Common myeloid progenitor, CD34-positive (primary cell): Measurements from ENCODE around the gene IPPK.
"Not testable (repeated sequence)": the region's sequence is repeated elsewhere in the genome, so short reads cannot be mapped to it uniquely, and the experiment has no call there.

Experiments used
- CTCF ChIA-PET: fragments of 350-600 bp; sonication (Branson Sonifier 250); formaldehyde crosslinking; loops from one replicate; lab custom pipeline; 2021; ENCODE audit warnings: antibody characterized with exemption; lab: Charles Lee
- POLR2A ChIA-PET: fragments of 350-600 bp; sonication (Branson Sonifier 250); formaldehyde crosslinking; loops from one replicate; lab custom pipeline; 2021; ENCODE audit warnings: antibody characterized with exemption; lab: Charles Lee
- DNase-seq, 3 donors: peaks; one replicate each; pipeline versions ENCODE4 v3.0.0 to v3.0.0-alpha.2; 2013
- H3K27ac ChIP-seq, 2 experiments: 1 replicate in 1 of 2; 2 replicates in 1 of 2; pipeline ENCODE4 v1.7.0; 2013; ENCODE audit warnings: inconsistent platforms in 2 of 2, low read length in 2 of 2, mild to moderate bottlenecking in 2 of 2, low read depth in 1 of 2, moderate library complexity in 1 of 2; ENCODE audit not compliant: severe bottlenecking in 2 of 2, insufficient read depth in 1 of 2, poor library complexity in 1 of 2
- H3K27me3 ChIP-seq, 5 experiments: replicated peaks in 2 of 5; 1 replicate in 3 of 5; 2 replicates in 2 of 5; pipeline versions ENCODE4 v1.6.1 to v1.7.0; 2013; ENCODE audit warnings: low read length in 4 of 5, mild to moderate bottlenecking in 2 of 5, moderate library complexity in 2 of 5, inconsistent platforms in 1 of 5; ENCODE audit not compliant: insufficient read depth in 5 of 5, control insufficient read depth in 4 of 5
- H3K36me3 ChIP-seq, 4 experiments: 1 replicate in 2 of 4; 2 replicates in 2 of 4; pipeline versions ENCODE4 v1.6.1 to v1.7.0; 2013; ENCODE audit warnings: low read length in 3 of 4, control low read depth in 1 of 4, mild to moderate bottlenecking in 1 of 4; ENCODE audit not compliant: control insufficient read depth in 4 of 4, insufficient read depth in 4 of 4
- H3K4me1 ChIP-seq, 4 experiments: 1 replicate in 3 of 4; 2 replicates in 1 of 4; pipeline versions ENCODE4 v1.6.1 to v1.7.1; 2013; ENCODE audit warnings: low read length in 3 of 4, mild to moderate bottlenecking in 3 of 4, control low read depth in 1 of 4, inconsistent platforms in 1 of 4, moderate library complexity in 1 of 4; ENCODE audit not compliant: control insufficient read depth in 4 of 4, insufficient read depth in 4 of 4; ENCODE audit errors: control extremely low read depth in 1 of 4
- H3K4me3 ChIP-seq, 7 experiments: 1 replicate in 4 of 7; 2 replicates in 3 of 7; pipeline versions ENCODE4 v1.5.1 to v1.7.0; 2013; ENCODE audit warnings: mild to moderate bottlenecking in 7 of 7, low read length in 6 of 7, moderate library complexity in 6 of 7, inconsistent platforms in 2 of 7, low read depth in 2 of 7, control low read depth in 1 of 7; ENCODE audit not compliant: insufficient read depth in 4 of 7, control insufficient read depth in 1 of 7; ENCODE audit errors: extremely low read depth in 1 of 7
- H3K9me3 ChIP-seq, 5 experiments: 1 replicate in 4 of 5; 2 replicates in 1 of 5; pipeline versions ENCODE4 v1.6.1 to v1.7.1; 2013; ENCODE audit warnings: low read length in 4 of 5, mild to moderate bottlenecking in 2 of 5, inconsistent platforms in 1 of 5, low read depth in 1 of 5, moderate library complexity in 1 of 5; ENCODE audit not compliant: control insufficient read depth in 4 of 5, insufficient read depth in 2 of 5; ENCODE audit errors: control extremely low read depth in 1 of 5
- WGBS: methylation state at CpG from one replicate; pipeline ENCODE4 v1.1.5; 2013; ENCODE audit not compliant: insufficient coverage; 5-methylcytosine and 5-hydroxymethylcytosine counted together

The IPPK gene

DNA sequence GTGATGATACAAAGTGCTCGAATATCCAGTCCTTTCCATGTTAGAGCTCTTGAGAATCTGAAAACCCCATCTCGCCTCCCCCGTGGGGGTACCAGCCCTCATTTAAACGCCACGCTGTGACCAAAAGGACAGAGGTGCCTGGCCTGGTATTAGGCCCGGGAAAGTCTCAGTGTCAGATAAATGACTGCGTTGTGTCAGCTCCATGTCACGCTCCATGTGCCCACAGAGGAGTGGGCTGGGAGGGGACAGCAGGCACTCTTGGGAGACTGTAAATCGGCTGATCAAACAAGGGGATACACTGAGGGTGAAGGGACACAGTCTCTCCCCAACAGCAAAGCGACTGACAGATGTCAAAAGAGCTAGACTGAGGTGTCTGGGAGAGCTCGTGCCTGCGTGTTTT is 68.5 kb downstream of the IPPK start:
- Histone ChIP-seq H3K27ac (no peak overlapping the region), H3K9me3 (peaks cover 1 to 19% (median 9%) of the 10 kb centered on the region in 5 experiments), H3K4me1 (peaks cover 0 to 5% (median under 1%) of the 10 kb centered on the region in 4 experiments), H3K4me3 (no peak overlapping the region), H3K27me3 (no peaks in the 10 kb centered on the region), H3K36me3 (no peaks in the 10 kb centered on the region)
- POLR2A ChIA-PET, result interaction anchor here (1.5 kb wide), 1 partner anchor 11 kb away, joined by 3 read pairs; no protein-coding TSS in a partner anchor
- WGBS, result 95% methylated on average over 12 of the region's 12 CpGs
- no peak for DNase-seq
- CTCF ChIA-PET, result interaction anchor here (1.4 to 1.9 kb wide), 2 partner anchors 12 to 19 kb away, joined by 3 to 5 read pairs; no protein-coding TSS in a partner anchor

DNA sequence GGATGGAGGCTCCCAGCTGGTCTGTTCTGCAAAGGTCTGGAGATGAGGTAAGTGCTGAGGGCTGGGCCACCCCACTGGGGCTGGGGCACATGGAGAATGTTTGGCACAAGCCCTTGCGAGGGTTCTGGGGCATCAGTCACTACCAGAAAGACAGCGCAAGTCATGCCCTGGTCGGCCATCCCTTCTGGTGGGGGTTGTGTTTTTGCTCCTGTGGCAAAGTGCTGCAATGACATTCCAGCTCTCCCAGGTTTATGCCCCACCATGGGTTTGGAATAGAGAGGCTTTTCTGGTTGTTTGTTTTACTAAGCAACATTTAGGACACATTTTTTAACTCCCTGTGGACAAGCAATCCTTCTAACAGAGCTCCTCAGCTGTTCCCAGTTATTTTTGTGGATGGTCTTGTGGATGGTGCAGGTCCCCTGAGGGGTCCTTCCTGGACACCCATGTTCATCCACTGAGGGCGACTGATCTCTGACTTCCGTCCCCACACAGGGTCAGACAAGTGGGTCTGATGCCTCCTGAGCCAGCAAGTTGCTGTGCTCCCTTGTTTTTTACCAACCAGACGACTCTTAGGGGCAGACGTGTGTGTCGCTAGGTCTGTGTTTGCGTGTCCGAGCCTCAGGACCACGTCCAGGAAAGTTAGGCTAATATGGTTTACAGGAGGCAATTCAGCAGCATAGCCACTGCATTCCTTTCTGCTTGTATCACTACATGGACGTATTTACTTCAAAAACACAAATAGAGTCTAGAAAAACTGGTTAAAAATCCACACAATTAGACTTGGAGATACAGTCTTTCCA is 69.3 kb downstream of the IPPK start:
- no peaks in the 10 kb centered on the region for H3K27me3 ChIP-seq
- H3K36me3 ChIP-seq, result no peaks in the 10 kb centered on the region
- peaks cover 0 to 7% (median 1%) of the 10 kb centered on the region in 4 experiments for H3K4me1 ChIP-seq
- ChIA-PET CTCF (interaction anchor here (0.8 to 1.9 kb wide), 4 partner anchors 11 to 461 kb away, joined by 3 to 5 read pairs (median 3); no protein-coding TSS in a partner anchor), POLR2A (interaction anchor here (1.5 kb wide), 1 partner anchor 10 kb away, joined by 3 read pairs; no protein-coding TSS in a partner anchor)
- WGBS, result 97% methylated on average over 11 of the region's 12 CpGs
- no peak overlapping the region for H3K4me3 ChIP-seq
- peaks cover 1 to 16% (median 8%) of the 10 kb centered on the region in 5 experiments for H3K9me3 ChIP-seq
- H3K27ac ChIP-seq, result no peak overlapping the region
- no peak for DNase-seq

- Histone ChIP-seq H3K27ac (no peak overlapping the region), H3K36me3 (no peaks in the 10 kb centered on the region), H3K4me3 (no peak overlapping the region), H3K4me1 (peaks cover 0 to 7% (median 1%) of the 10 kb centered on the region in 4 experiments), H3K9me3 (peaks cover 1 to 13% (median 4%) of the 10 kb centered on the region in 5 experiments), H3K27me3 (no peaks in the 10 kb centered on the region)
- ChIA-PET CTCF (interaction anchor here (0.8 to 1.9 kb wide), 3 partner anchors 10 to 460 kb away, joined by 3 to 5 read pairs (median 3); no protein-coding TSS in a partner anchor), POLR2A (interaction anchor here (1.5 kb wide), 1 partner anchor 10 kb away, joined by 3 read pairs; no protein-coding TSS in a partner anchor)
- DNase-seq, result no peak
- 94% methylated on average over 4 of the region's 4 CpGs for WGBS
Observed at GRCh38 chr9:92599938-92600461, 69.9 kb downstream of the IPPK start.

DNA sequence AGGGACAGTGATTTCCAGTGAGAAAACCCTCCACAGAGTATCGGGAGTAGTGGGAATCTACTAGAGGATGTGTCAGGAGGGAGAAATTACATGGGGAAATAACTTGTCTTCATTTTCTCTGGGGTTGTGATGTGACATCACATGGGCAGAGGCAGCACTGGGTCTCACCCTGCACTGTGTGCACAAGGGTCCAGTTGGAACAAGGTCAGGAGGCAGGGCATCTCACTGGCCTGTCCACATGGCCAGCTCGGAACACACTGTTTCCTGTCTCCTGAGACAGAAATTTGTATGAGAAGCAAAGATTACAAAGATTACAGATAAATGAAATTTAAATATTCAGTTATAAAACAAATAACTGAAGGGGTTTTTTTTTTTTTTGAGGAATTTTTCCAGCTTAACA is 71.5 kb downstream of the IPPK start:
- H3K9me3 ChIP-seq, result no peaks in the 10 kb centered on the region
- no peaks in the 10 kb centered on the region for H3K36me3 ChIP-seq
- ChIA-PET POLR2A (no interaction called here), CTCF (no interaction called here)
- no peaks in the 10 kb centered on the region for H3K27me3 ChIP-seq
- DNase-seq, result no peak
- H3K4me1 ChIP-seq, result peaks cover 1 to 8% (median 5%) of the 10 kb centered on the region in 4 experiments
- no peak overlapping the region for H3K4me3 ChIP-seq
- H3K27ac ChIP-seq, result no peak overlapping the region
- WGBS, result 100% methylated on average over 1 of the region's 2 CpGs

GRCh38 chr9:92595930-92596329 is 74.0 kb downstream of the IPPK start:
- POLR2A ChIA-PET, result no interaction called here
- DNase-seq, result no peak
- CTCF ChIA-PET, result no interaction called here
- WGBS, result 100% methylated on average over 1 of the region's 1 CpG
- H3K9me3 ChIP-seq, result no peaks in the 10 kb centered on the region
- no peak overlapping the region for H3K4me3 ChIP-seq
- peaks cover 4 to 12% (median 9%) of the 10 kb centered on the region in 4 experiments for H3K4me1 ChIP-seq
- no peaks in the 10 kb centered on the region for H3K36me3 ChIP-seq
- no peaks in the 10 kb centered on the region for H3K27me3 ChIP-seq
- no peak overlapping the region for H3K27ac ChIP-seq

GRCh38 chr9:92595075-92595474 is 74.9 kb downstream of the IPPK start:
- H3K27me3 ChIP-seq, H3K27ac ChIP-seq, DNase-seq, POLR2A ChIA-PET, H3K4me3 ChIP-seq, H3K36me3 ChIP-seq, H3K9me3 ChIP-seq, CTCF ChIA-PET: not testable (repeated sequence)
- WGBS, result no CpG with 5 or more reads among the region's 1 CpG
- H3K4me1 ChIP-seq, result peaks cover 4 to 21% (median 15%) of the 10 kb centered on the region in 4 experiments
